Transverse colon (tissue), 4 donors: ENCODE results near the gene DDX20. TPM values are rescaled to one million over a fixed set of nuclear protein-coding genes. Genes with fewer than 3 reads are reported as not detected.

Experiments
- DNase-seq: peaks from one replicate; pipeline ENCODE4 v3.0.0-alpha.2; 2019
- H3K27ac ChIP-seq, 4 donors: fragments of 200-600 bp; sonication (generic); 2 replicates each; pipeline ENCODE4 v1.5.1; 2016 to 2018; ENCODE audit warnings: inconsistent platforms in 4 of 4
- H3K27me3 ChIP-seq: fragments of 200-600 bp; sonication (generic); 2 replicates; pipeline ENCODE4 v1.5.1; 2017; ENCODE audit warnings: inconsistent platforms
- H3K36me3 ChIP-seq, 4 donors: fragments of 200-600 bp; sonication (generic); 2 replicates each; pipeline ENCODE4 v1.5.1; 2017 to 2019; ENCODE audit warnings: inconsistent platforms in 4 of 4
- H3K4me1 ChIP-seq, 4 donors: fragments of 200-600 bp; sonication (generic); 2 replicates each; pipeline ENCODE4 v1.5.1; 2017 to 2020; ENCODE audit warnings: inconsistent platforms in 4 of 4
- H3K4me3 ChIP-seq, 4 donors: fragments of 200-600 bp; sonication (generic); 1 replicate in 1 of 4; 2 replicates in 3 of 4; pipeline versions ENCODE4 v1.5.1 to v1.6.1; 2017 to 2019; ENCODE audit warnings: inconsistent platforms in 4 of 4
- H3K9me3 ChIP-seq, 2 donors: fragments of 200-600 bp; sonication (generic); 2 replicates each; pipeline ENCODE4 v1.5.1; 2017 to 2019; ENCODE audit warnings: inconsistent platforms in 2 of 2
- CTCF ChIP-seq, 5 experiments: fragments of 200-600 bp in 3 of 5; fragments of 450-650 bp in 2 of 5; sonication (generic) in 3 of 5; IDR thresholded peaks; 1 replicate in 2 of 5; 2 replicates in 3 of 5; pipeline ENCODE4 v1.5.1; 2016 to 2017; ENCODE audit warnings: antibody characterized with exemption in 5 of 5, inconsistent platforms in 3 of 5, mild to moderate bottlenecking in 2 of 5, moderate library complexity in 1 of 5
- EP300 ChIP-seq: sonication (generic); formaldehyde crosslinking; IDR thresholded peaks from one replicate; pipeline ENCODE4 v1.6.1; 2017; ENCODE audit warnings: antibody characterized with exemption, low read depth
- POLR2A ChIP-seq: fragments of 450-650 bp; IDR thresholded peaks from one replicate; pipeline ENCODE4 v1.6.1; 2016; ENCODE audit warnings: antibody characterized with exemption, mild to moderate bottlenecking, moderate library complexity
- POLR2AphosphoS5 ChIP-seq, 3 donors: sonication (generic); formaldehyde crosslinking; IDR thresholded peaks; one replicate each; pipeline ENCODE4 v1.6.1; 2016; ENCODE audit warnings: antibody characterized with exemption in 3 of 3
- WGBS, 2 donors: methylation state at CpG; one replicate each; pipeline ENCODE4 v1.1.5; 2018; ENCODE audit warnings: low coverage in 1 of 2; 5-methylcytosine and 5-hydroxymethylcytosine counted together
- in situ Hi-C, 4 donors: fragments of 200-750 bp; cut with MboI; loops; one replicate each; pipeline versions ENCODE4 v1.15.0 to v1.15.1; 2017; ENCODE audit warnings: low sequenced_read_pairs in 3 of 4, low pct_ligation_motif_present in 1 of 4, low pct_unique_long_range_greater_than_20kb in 1 of 4
- intact Hi-C: fragments of 100-400 bp; cut with DNase I; formaldehyde crosslinking; loops from one replicate; pipeline ENCODE4 v1.15.1; 2023; ENCODE audit warnings: low total_unique reads
- total RNA-seq, 4 donors: library from RNA; depleted of rRNA; stranded (reverse); fragments of >200 nt; gene quantifications; one replicate each; pipeline ENCODE4 v1.1.0, GENCODE V29; 2016

The DDX20 gene
- total RNA-seq, 4 donors from 2014 or later, result 7.1 to 17.1 (median 12.2) TPM

GRCh38 chr1:111770916-111771315, 15.2 kb downstream of the DDX20 start:
- no peak for DNase-seq
- Histone ChIP-seq H3K27me3 (no peaks in the 10 kb centered on the region), H3K9me3 (no peaks in the 10 kb centered on the region), H3K27ac (no peak overlapping the region), H3K4me1 (no peaks in the 10 kb centered on the region), H3K36me3 (peaks cover 0 to 11% (median 5%) of the 10 kb centered on the region in 4 donors), H3K4me3 (no peak overlapping the region)
- TF ChIP-seq EP300, result no peak
- no peak for TF ChIP-seq CTCF (IDR thresholded peaks at IDR 0.05)
- TF ChIP-seq POLR2AphosphoS5 (IDR thresholded peaks at IDR 0.05), result no peak
- no peak for TF ChIP-seq POLR2A
- in situ Hi-C loops, result loop anchor here in 1 of 4 donors (25.0 kb wide), 1 partner anchor 559 kb away; the partner anchor contains the start of gene DENND2D
- WGBS, 2 donors, result 81 to 88% methylated on average over 4 of the region's 4 CpGs
- intact Hi-C loops, result no loop called here

GRCh38 chr1:111775966-111776365, 20.3 kb downstream of the DDX20 start:
- Histone ChIP-seq H3K27me3 (no peaks in the 10 kb centered on the region), H3K9me3 (no peaks in the 10 kb centered on the region), H3K4me3 (no peak overlapping the region), H3K36me3 (no peaks in the 10 kb centered on the region), H3K27ac (no peak overlapping the region), H3K4me1 (no peaks in the 10 kb centered on the region)
- 78 to 87% methylated on average over 4 to 9 of the region's 9 CpGs for WGBS, 2 donors
- intact Hi-C loops, result no loop called here
- in situ Hi-C loops, result loop anchor here in 2 of 4 donors (25.0 kb wide), 2 partner anchors 539 to 561 kb away; partner anchors contain the start of gene CHI3L2 (in 1 of the 2)
- TF ChIP-seq POLR2AphosphoS5 (IDR thresholded peaks at IDR 0.05), result no peak
- no peak for TF ChIP-seq EP300
- no peak for TF ChIP-seq POLR2A
- TF ChIP-seq CTCF (IDR thresholded peaks at IDR 0.05), result no peak
- no peak for DNase-seq

- in situ Hi-C loops (loop anchor here in 2 of 4 donors (25.0 kb wide), 2 partner anchors 539 to 561 kb away; partner anchors contain the start of gene CHI3L2 (in 1 of the 2)), intact Hi-C loops (no loop called here)
- Histone ChIP-seq H3K27ac (no peak overlapping the region), H3K4me1 (no peaks in the 10 kb centered on the region), H3K9me3 (no peaks in the 10 kb centered on the region), H3K36me3 (no peaks in the 10 kb centered on the region), H3K4me3 (no peak overlapping the region), H3K27me3 (no peaks in the 10 kb centered on the region)
- 73 to 75% methylated on average over 2 of the region's 2 CpGs for WGBS, 2 donors
- no peak for DNase-seq
- TF ChIP-seq CTCF (IDR thresholded peaks at IDR 0.05) (no peak), POLR2AphosphoS5 (IDR thresholded peaks at IDR 0.05) (no peak), POLR2A (no peak), EP300 (no peak)
Measured at GRCh38 chr1:111776391-111776790, 20.7 kb downstream of the DDX20 start.

GRCh38 chr1:111776861-111777260, 21.2 kb downstream of the DDX20 start:
- in situ Hi-C loops (loop anchor here in 2 of 4 donors (25.0 kb wide), 2 partner anchors 540 to 560 kb away; partner anchors contain the start of gene CHI3L2 (in 1 of the 2)), intact Hi-C loops (no loop called here)
- Histone ChIP-seq H3K9me3 (no peaks in the 10 kb centered on the region), H3K4me1 (no peaks in the 10 kb centered on the region), H3K27ac (no peak overlapping the region), H3K4me3 (no peak overlapping the region), H3K27me3 (no peaks in the 10 kb centered on the region), H3K36me3 (no peaks in the 10 kb centered on the region)
- no peak for DNase-seq
- WGBS, 2 donors, result 88 to 93% methylated on average over 6 to 8 of the region's 8 CpGs
- TF ChIP-seq POLR2A (no peak), EP300 (no peak), CTCF (IDR thresholded peaks at IDR 0.05) (no peak), POLR2AphosphoS5 (IDR thresholded peaks at IDR 0.05) (no peak)
